Osteocyte (in vitro differentiated cells): ENCODE results near the gene PTPN14. TPM values are rescaled to one million over a fixed set of nuclear protein-coding genes. Genes with fewer than 3 reads are reported as not detected.
A peak's percentile ranks its signal among the peaks of the same experiment; 100 is the strongest.

Experiments
- DNase-seq: peaks from one replicate; pipeline ENCODE4 v3.0.0; 2021; ENCODE audit warnings: mixed read lengths; ENCODE audit not compliant: unreplicated experiment; ENCODE audit errors: extremely low spot score
- H3K27ac Mint-ChIP-seq: one replicate; pipeline ENCODE4 v1.8.0; 2021; ENCODE audit warnings: mild to moderate bottlenecking, mixed read lengths; ENCODE audit not compliant: unreplicated experiment
- H3K27me3 Mint-ChIP-seq: one replicate; pipeline ENCODE4 v1.8.0; 2021; ENCODE audit warnings: mixed read lengths; ENCODE audit not compliant: unreplicated experiment
- H3K36me3 Mint-ChIP-seq: one replicate; pipeline ENCODE4 v1.8.0; 2021; ENCODE audit warnings: mixed read lengths; ENCODE audit not compliant: unreplicated experiment
- H3K4me1 Mint-ChIP-seq: one replicate; pipeline ENCODE4 v1.8.0; 2021; ENCODE audit warnings: mixed read lengths; ENCODE audit not compliant: unreplicated experiment
- H3K4me3 Mint-ChIP-seq: one replicate; pipeline ENCODE4 v1.8.0; 2021; ENCODE audit warnings: mild to moderate bottlenecking, moderate library complexity, mixed read lengths; ENCODE audit not compliant: unreplicated experiment
- H3K9me3 Mint-ChIP-seq: one replicate; pipeline ENCODE4 v1.8.0; 2021; ENCODE audit warnings: mixed read lengths; ENCODE audit not compliant: unreplicated experiment
- CTCF ChIP-seq: fragments of 200-600 bp; sonication (generic); IDR thresholded peaks from 2 replicates; pipeline ENCODE4 v1.5.0; 2021; ENCODE audit warnings: antibody characterized with exemption, mild to moderate bottlenecking, moderate library complexity
- total RNA-seq: library from RNA; stranded (reverse); gene quantifications from 2 replicates; pipeline ENCODE4 v1.2.1, GENCODE V29; 2021

PTPN14 gene
- total RNA-seq, 1 donor from 2014 or later, result 140 TPM

GRCh38 chr1:214476986-214477870 lies 74.2 kb downstream of the PTPN14 start:
- Mint-ChIP-seq H3K27me3 (no peaks in the 10 kb centered on the region), H3K36me3 (no peaks in the 10 kb centered on the region), H3K4me3 (no peak overlapping the region), H3K4me1 (peaks cover 78% of the 10 kb centered on the region), H3K9me3 (no peaks in the 10 kb centered on the region), H3K27ac (peak overlapping the region; percentile 94)
- no peak for TF ChIP-seq CTCF
- no peak for DNase-seq

GRCh38 chr1:214476229-214476985 lies 75.0 kb downstream of the PTPN14 start:
- Mint-ChIP-seq H3K9me3 (no peaks in the 10 kb centered on the region), H3K4me3 (peak overlapping the region; percentile 45), H3K4me1 (peaks cover 81% of the 10 kb centered on the region), H3K27me3 (no peaks in the 10 kb centered on the region), H3K36me3 (no peaks in the 10 kb centered on the region), H3K27ac (peak overlapping the region; percentile 94)
- no peak for TF ChIP-seq CTCF
- no peak for DNase-seq

- no peak overlapping the region for H3K4me3 Mint-ChIP-seq
These were observed 75.7 kb downstream of the PTPN14 start for GRCh38 chr1:214475746-214476145.

GRCh38 chr1:214475331-214475730 lies 76.1 kb downstream of the PTPN14 start:
- no peak for TF ChIP-seq CTCF
- no peak for DNase-seq
- H3K27ac Mint-ChIP-seq, result peak overlapping the region; percentile 94
- no peak overlapping the region for H3K4me3 Mint-ChIP-seq
- no peaks in the 10 kb centered on the region for H3K9me3 Mint-ChIP-seq
- no peaks in the 10 kb centered on the region for H3K27me3 Mint-ChIP-seq
- peaks cover 79% of the 10 kb centered on the region for H3K4me1 Mint-ChIP-seq
- H3K36me3 Mint-ChIP-seq, result no peaks in the 10 kb centered on the region

More at GRCh38 chr1:214475746-214476145, 75.7 kb downstream of the PTPN14 start:
- H3K9me3 Mint-ChIP-seq, result no peaks in the 10 kb centered on the region
- no peak for DNase-seq
- H3K27me3 Mint-ChIP-seq, result no peaks in the 10 kb centered on the region
- peaks cover 83% of the 10 kb centered on the region for H3K4me1 Mint-ChIP-seq
- peak overlapping the region; percentile 94 for H3K27ac Mint-ChIP-seq
- H3K36me3 Mint-ChIP-seq, result no peaks in the 10 kb centered on the region
- TF ChIP-seq CTCF, result no peak

GRCh38 chr1:214474467-214474866 lies 76.9 kb downstream of the PTPN14 start:
- Mint-ChIP-seq H3K4me1 (peaks cover 78% of the 10 kb centered on the region), H3K27me3 (no peaks in the 10 kb centered on the region)

More at GRCh38 chr1:214474467-214474866, 76.9 kb downstream of the PTPN14 start:
- H3K27ac Mint-ChIP-seq, result peak overlapping the region; percentile 94
- peak overlapping the region; percentile 16 for H3K4me3 Mint-ChIP-seq
- no peak for TF ChIP-seq CTCF
- no peaks in the 10 kb centered on the region for H3K36me3 Mint-ChIP-seq
- no peak for DNase-seq
- H3K9me3 Mint-ChIP-seq, result no peaks in the 10 kb centered on the region
